Mesothelial cell of epicardium (in vitro differentiated cells): ENCODE results near the gene PLPPR4. TPM values are rescaled to one million over a fixed set of nuclear protein-coding genes. Genes with fewer than 3 reads are reported as not detected.
"Not testable (repeated sequence)": the region's sequence is repeated elsewhere in the genome, so short reads cannot be mapped to it uniquely, and the experiment has no call there.

Source experiments
- DNase-seq, 2 experiments: peaks; one replicate each; pipeline ENCODE4 v3.0.0; 2021; ENCODE audit warnings: low spot score in 2 of 2; ENCODE audit not compliant: unreplicated experiment in 2 of 2
- H3K27ac Mint-ChIP-seq: 2 replicates; pipeline ENCODE4 v1.8.0; 2021; ENCODE audit warnings: mixed read lengths
- H3K27me3 Mint-ChIP-seq: 2 replicates; pipeline ENCODE4 v1.8.0; 2021; ENCODE audit warnings: low read depth, mixed read lengths
- H3K36me3 Mint-ChIP-seq: 2 replicates; pipeline ENCODE4 v1.8.0; 2021; ENCODE audit warnings: mixed read lengths
- H3K4me1 Mint-ChIP-seq: 2 replicates; pipeline ENCODE4 v1.8.0; 2021; ENCODE audit warnings: mixed read lengths
- H3K4me3 Mint-ChIP-seq: 2 replicates; pipeline ENCODE4 v1.8.0; 2021; ENCODE audit warnings: mild to moderate bottlenecking, moderate library complexity, mixed read lengths
- H3K9me3 Mint-ChIP-seq: 2 replicates; pipeline ENCODE4 v1.8.0; 2021; ENCODE audit warnings: mixed read lengths
- CTCF ChIP-seq: fragments of 200-600 bp; sonication (generic); IDR thresholded peaks from one replicate; pipeline ENCODE4 v1.5.0; 2021; ENCODE audit warnings: antibody characterized with exemption; ENCODE audit not compliant: unreplicated experiment
- total RNA-seq: library from RNA; stranded (reverse); gene quantifications from 3 replicates; pipeline ENCODE4 v1.2.1, GENCODE V29; 2021

The PLPPR4 gene
- total RNA-seq, 1 donor from 2014 or later, result 0.13 TPM

- no peak for TF ChIP-seq CTCF
- Mint-ChIP-seq H3K36me3 (no peaks in the 10 kb centered on the region), H3K4me1 (peaks cover 14% of the 10 kb centered on the region), H3K4me3 (no peak overlapping the region), H3K27ac (no peak overlapping the region), H3K27me3 (no peaks in the 10 kb centered on the region), H3K9me3 (no peaks in the 10 kb centered on the region)
- DNase-seq, result no peak
Measured at GRCh38 chr1:99281105-99281504, 16.8 kb downstream of the PLPPR4 start.

GRCh38 chr1:99282536-99282935 is 18.2 kb downstream of the PLPPR4 start:
- TF ChIP-seq CTCF, result no peak

GRCh38 chr1:99283521-99283920 is 19.2 kb downstream of the PLPPR4 start:
- not testable (repeated sequence) for H3K27me3 Mint-ChIP-seq, H3K9me3 Mint-ChIP-seq, H3K27ac Mint-ChIP-seq, H3K36me3 Mint-ChIP-seq, DNase-seq, H3K4me3 Mint-ChIP-seq
- peaks cover 14% of the 10 kb centered on the region for H3K4me1 Mint-ChIP-seq

More at GRCh38 chr1:99282536-99282935, 18.2 kb downstream of the PLPPR4 start:
- no peaks in the 10 kb centered on the region for H3K36me3 Mint-ChIP-seq
- no peak overlapping the region for H3K4me3 Mint-ChIP-seq
- H3K27me3 Mint-ChIP-seq, result no peaks in the 10 kb centered on the region
- DNase-seq, result no peak
- H3K27ac Mint-ChIP-seq, result no peak overlapping the region
- peaks cover 2% of the 10 kb centered on the region for H3K9me3 Mint-ChIP-seq
- H3K4me1 Mint-ChIP-seq, result peaks cover 14% of the 10 kb centered on the region

- Mint-ChIP-seq H3K27ac (no peak overlapping the region), H3K9me3 (peaks cover 15% of the 10 kb centered on the region), H3K27me3 (no peaks in the 10 kb centered on the region), H3K36me3 (no peaks in the 10 kb centered on the region), H3K4me3 (no peak overlapping the region), H3K4me1 (no peaks in the 10 kb centered on the region)
- no peak for DNase-seq
- no peak for TF ChIP-seq CTCF
Measured at GRCh38 chr1:99292886-99293285, 28.6 kb downstream of the PLPPR4 start.

- Mint-ChIP-seq H3K4me1 (no peaks in the 10 kb centered on the region), H3K4me3 (no peak overlapping the region), H3K27me3 (no peaks in the 10 kb centered on the region), H3K27ac (no peak overlapping the region), H3K9me3 (no peaks in the 10 kb centered on the region), H3K36me3 (no peaks in the 10 kb centered on the region)
- DNase-seq, result no peak
- no peak for TF ChIP-seq CTCF
Measured at GRCh38 chr1:99297923-99298322, 33.6 kb downstream of the PLPPR4 start.

GRCh38 chr1:99304725-99305282 is 40.5 kb downstream of the PLPPR4 start:
- Mint-ChIP-seq H3K4me1 (no peaks in the 10 kb centered on the region), H3K27ac (no peak overlapping the region), H3K36me3 (no peaks in the 10 kb centered on the region), H3K9me3 (no peaks in the 10 kb centered on the region), H3K27me3 (no peaks in the 10 kb centered on the region), H3K4me3 (no peak overlapping the region)
- TF ChIP-seq CTCF, result no peak
- DNase-seq, result no peak
